ENCODE measurements around the gene ABHD2. TPM values are rescaled to one million over a fixed set of nuclear protein-coding genes. Genes with fewer than 3 reads are reported as not detected.
A peak's percentile ranks its signal among the peaks of the same experiment; 100 is the strongest.
"Not testable (repeated sequence)": the region's sequence is repeated elsewhere in the genome, so short reads cannot be mapped to it uniquely, and the experiment has no call there.

ABHD2 gene, protein sequence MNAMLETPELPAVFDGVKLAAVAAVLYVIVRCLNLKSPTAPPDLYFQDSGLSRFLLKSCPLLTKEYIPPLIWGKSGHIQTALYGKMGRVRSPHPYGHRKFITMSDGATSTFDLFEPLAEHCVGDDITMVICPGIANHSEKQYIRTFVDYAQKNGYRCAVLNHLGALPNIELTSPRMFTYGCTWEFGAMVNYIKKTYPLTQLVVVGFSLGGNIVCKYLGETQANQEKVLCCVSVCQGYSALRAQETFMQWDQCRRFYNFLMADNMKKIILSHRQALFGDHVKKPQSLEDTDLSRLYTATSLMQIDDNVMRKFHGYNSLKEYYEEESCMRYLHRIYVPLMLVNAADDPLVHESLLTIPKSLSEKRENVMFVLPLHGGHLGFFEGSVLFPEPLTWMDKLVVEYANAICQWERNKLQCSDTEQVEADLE
- 70.5 TPM for total RNA-seq

DNA sequence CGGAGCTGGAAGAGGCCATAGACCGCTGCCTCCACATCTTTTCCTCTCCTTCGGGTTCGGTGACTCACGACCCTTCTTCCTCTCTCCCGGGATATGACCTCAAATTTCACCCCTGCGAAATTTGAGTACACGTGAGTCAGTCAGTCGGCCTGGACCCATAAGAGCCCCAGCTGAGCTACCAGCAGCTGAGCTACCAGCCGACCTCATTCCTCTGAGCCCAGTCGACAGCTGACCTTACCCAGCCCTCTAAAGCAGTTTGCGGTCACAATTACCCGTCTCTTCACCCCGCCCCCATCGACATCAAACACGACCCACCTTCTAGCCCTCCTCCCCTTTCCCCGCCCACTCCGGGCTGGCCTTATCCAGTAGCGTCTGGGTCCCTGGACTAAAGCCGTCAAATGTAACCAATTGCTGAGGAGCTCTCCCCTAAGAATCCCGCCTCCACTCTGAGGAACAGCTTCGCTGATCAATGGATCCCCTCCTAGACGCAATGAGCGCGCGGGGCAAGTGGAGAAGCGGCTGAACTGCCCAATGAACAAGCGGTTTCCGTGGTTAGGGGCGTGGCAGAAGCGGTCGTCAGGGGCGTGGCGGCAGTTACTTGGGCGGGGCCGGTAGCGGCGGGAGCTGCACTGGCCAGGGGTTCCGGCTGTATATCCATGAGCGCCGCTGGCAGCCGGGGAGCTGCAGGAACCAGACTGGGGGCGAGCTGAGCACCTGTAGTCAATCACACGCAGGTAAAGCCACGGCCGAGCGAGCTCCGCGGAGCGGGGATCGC, at the start of gene ABHD2:
Gene ABHD2 (plus strand): TSS at position 627 of the 775 bp plus-strand sequence. CDS start 27,872 bp downstream, outside the sequence.
- ATAC-seq = peak; percentile 97

DNA sequence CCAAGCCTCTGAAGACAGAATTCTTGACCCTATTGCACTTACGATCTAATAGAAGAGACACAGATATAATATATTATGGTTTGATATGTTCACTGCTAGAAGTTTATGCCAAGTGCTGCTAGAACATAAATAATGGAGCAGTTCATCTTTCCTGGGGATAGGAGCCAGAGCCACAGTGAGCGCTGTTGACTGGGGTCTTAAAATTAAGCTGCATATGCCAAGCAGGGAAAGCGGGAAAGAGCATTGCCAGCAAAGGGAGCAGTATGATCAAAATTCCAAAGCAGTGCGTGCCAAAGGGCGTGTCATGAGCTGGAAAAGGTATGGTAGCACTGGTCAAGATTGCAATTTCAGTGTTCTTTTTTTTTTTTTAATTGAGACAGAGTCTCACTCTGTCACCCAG, 49.1 kb upstream of the ABHD2 start:
- intact Hi-C loops (cut with DNase I) = no loop called here
- DNase-seq (ENCODE audit: low spot score) = no peak
- ATAC-seq = no peak

More for the DNA sequence above, at the start of gene ABHD2:
- intact Hi-C loops (cut with DNase I) = no loop called here
- peak; percentile 99 for DNase-seq (ENCODE audit: low spot score)

DNA sequence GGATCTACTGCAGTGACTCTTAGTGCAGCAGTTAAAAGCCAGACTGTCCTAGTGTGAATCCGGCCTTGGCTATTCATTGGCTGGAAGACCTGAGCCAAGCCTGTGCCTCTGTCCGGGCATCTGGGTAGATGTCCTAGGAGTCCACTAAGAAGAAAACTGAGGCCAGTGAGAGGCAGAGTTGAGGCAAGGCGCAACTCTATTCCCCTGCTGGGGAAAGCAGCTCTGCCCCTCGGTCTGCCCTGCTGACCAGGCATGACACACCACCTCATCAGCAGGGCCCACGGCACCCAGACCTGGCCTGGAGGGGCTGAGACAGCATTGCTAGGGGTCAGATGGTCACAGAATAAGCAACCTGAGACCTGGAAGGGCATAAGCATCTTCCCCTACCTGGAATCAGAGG, 46.7 kb upstream of the ABHD2 start:
- intact Hi-C loops (cut with DNase I) = no loop called here
- DNase-seq (ENCODE audit: low spot score) = no peak
- no peak for ATAC-seq

DNA sequence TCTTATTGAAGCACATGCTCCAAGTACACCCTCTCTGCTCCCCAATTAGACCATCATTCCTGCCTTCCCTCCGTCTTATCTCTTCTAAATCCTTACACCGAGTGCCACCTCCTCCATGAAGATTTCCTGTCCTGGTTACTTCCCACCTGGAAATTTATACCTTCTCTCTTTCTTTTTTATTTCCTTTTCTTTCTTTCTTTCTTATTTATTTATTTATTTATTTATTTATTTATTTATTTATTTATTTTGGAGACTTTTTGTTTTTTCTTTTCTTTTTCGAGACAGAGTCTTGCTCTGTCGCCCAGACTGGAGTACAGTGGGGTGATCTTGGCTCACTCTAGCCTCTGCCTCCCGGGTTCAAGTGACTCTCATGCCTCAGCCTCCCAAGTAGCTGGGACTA, 45.9 kb upstream of the ABHD2 start:
- intact Hi-C loops (cut with DNase I) = no loop called here
- DNase-seq (ENCODE audit: low spot score) (no peak), ATAC-seq (no peak)

DNA sequence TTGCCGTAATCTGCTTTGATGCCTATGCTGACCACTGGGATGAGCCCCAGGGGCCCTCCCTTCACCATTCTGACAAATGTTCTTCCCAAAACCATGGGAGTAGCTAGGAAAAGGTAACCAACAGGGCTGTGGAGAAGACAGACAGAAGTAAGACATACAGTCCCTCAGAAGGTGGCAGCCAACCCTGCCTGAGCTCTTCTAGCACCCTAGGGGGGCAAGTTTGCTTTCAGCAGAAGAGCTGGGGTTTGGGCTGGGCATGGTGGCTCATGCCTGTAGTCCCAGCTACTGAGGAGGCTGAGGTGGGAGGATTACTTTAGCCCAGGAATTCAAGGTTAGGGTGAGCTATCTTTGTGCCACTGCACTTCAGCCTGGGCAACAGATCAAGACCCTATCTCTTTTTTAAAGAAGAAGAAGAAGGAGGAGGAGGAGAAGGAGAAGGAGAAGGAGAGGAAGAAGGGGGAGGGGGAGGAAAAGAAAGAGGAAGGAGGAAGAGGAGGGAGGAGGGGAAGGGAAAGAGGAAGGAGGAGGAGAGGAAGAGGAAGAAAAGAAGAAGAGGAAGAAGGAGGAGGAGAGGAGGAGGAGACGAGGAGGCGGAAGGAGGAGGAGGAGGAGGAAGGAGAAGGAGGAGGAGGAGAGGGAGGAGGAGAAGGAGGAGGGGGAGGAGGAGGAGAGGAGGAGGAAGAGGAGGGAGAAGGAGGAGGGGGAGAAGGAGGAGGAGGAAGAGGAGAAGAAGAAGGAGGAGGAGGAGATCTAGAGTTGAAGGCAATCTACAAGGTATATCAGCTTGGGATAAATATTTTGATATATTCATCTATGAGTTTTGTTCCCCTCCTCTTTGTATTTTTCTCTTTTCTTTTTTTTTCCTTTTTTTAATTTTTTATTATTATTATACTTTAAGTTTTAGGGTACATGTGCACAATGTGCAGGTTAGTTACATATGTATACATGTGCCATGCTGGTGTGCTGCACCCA, 44.9 kb upstream of the ABHD2 start:
- DNase-seq (ENCODE audit: low spot score) = no peak
- intact Hi-C loops (cut with DNase I) = no loop called here
- ATAC-seq = no peak

DNA sequence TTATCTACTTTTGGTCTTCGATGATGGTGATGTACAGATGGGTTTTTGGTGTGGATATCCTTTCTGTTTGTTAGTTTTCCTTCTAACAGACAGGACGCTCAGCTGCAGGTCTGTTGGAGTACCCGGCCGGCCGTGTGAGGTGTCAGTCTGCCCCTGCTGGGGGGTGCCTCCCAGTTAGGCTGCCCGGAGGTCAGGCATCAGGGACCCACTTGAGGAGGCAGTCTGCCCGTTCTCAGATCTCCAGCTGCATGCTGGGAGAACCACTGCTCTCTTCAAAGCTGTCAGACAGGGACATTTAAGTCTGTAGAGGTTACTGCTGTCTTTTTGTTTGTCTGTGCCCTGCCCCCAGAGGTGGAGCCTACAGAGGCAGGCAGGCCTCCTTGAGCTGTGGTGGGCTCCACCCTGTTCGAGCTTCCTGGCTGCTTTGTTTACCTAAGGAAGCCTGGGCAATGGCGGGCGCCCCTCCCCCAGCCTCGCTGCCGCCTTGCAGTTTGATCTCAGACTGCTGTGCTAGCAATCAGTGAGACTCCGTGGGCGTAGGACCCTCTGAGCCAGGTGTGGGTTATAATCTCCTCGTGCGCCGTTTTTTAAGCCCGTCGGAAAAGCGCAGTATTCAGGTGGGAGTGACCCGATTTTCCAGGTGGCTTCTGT, 39.1 kb upstream of the ABHD2 start:
- intact Hi-C loops (cut with DNase I); DNase-seq (ENCODE audit: low spot score); ATAC-seq: not testable (repeated sequence)

DNA sequence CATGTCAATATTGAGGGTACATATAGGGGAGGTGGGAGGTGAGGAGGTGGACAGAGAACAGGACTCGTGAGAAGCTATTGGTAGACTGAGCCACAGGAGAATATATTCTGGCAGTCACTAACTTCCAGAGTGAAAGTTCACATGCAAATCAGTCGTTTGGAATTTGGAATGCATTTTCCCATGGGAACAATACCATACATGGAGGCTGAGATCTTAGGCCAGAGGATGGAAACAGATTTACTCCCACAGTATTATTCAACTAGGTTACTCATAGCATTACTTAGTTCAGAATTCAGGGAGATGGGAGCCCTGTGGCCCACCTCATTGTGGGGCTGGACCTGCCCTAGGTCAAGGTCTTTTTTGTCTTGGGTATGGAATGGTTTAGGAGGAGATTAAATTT, 36.4 kb upstream of the ABHD2 start:
- DNase-seq (ENCODE audit: low spot score) = no peak
- intact Hi-C loops (cut with DNase I) = no loop called here
- peak; percentile 38 for ATAC-seq

DNA sequence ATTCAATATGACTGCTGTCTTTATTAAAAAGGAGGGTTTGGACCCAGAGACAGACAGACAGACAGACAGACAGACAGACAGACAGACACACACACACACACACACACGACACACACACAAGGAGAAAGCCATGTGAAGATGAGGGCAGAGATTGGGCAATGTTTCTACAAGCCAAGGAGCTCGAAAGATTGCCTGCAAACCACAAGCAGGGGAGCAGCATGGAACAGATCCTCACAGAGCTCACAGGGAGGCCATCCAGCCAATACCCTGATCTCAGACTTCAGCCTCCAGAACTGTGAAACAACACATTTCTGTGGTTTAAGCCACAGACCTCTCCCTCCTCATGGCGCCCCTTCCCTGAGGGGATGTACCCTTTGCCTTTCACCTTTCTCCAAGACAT, 35.8 kb upstream of the ABHD2 start:
- DNase-seq (ENCODE audit: low spot score) (no peak), ATAC-seq (peak; percentile 90)
- intact Hi-C loops (cut with DNase I) = no loop called here

DNA sequence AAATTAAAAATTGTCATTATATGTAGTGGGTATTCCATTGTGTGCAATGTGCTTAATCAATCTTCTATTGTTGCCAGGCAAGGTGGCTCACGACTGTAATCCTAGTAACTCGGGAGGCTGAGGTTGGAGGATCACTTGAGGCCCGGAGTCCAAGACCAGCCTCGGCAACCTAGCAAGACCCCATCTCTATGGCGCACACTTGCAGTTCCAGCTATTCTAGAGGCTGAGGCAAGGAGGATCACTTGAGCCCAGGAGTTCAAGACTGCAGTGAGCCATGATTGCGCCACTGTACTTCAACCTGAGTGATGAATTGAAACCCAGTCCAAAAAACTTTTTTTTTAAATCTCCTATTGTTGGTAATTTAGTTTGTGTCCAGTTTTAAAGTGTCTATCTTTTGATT, 33.4 kb upstream of the ABHD2 start:
- ATAC-seq (no peak), DNase-seq (ENCODE audit: low spot score) (no peak)
- intact Hi-C loops (cut with DNase I) = loop anchor here (5.0 kb wide), 1 partner anchor 122 kb away; no protein-coding TSS in a partner anchor

DNA sequence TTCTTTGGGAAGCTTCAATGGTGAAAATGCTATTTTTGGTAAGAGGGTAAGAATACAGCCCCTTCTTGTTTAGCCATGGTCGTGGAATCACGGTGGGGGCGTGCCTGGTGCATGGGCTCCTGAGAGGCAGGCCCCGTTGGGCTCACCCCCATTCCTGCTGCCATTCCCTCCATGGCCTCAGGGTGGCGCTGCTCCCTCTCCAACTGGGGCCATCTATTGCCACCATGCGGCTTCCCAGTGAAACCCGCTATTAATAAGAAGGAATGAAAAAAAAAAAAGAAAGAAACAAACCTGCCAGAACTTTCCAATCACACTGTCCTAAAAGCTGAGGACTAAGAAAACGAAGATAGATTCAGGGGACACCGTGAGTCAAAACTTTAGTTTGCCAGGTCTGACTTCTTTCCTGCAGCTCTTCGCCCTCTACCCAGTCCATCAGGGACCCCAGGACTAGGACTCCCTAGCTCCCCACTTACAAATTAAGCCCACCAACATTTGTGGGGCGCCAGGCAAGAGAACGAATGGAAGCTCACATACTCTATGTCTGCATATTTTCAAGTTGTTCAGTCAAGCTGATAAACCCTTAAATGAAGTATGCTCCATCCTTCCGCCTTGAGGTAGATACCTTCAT, 30.6 kb upstream of the ABHD2 start:
- intact Hi-C loops (cut with DNase I) = loop anchor here (5.0 kb wide), 1 partner anchor 120 kb away; no protein-coding TSS in a partner anchor
- ATAC-seq (peak; percentile 89), DNase-seq (ENCODE audit: low spot score) (peak; percentile 90)

DNA sequence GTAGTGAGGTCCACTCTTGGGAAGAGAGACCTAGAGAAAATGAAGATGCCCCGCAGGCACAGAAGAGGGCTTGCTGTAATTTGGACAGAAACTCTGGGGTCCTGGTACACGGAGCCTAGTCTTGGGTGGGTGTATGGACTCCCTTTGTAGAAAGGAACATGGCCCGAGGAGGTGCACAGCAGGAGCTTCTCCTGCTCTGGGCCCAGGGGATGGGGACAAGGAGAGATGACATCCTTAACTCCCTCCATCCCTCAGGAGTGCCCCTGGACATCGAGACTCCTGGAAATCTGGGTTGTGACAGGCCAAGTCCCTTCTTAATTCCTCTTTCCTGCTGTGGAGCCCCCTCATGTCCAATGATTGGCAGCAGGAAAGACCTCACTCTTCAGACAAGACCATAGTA, 29.9 kb upstream of the ABHD2 start:
- no peak for ATAC-seq
- intact Hi-C loops (cut with DNase I) = loop anchor here (5.0 kb wide), 1 partner anchor 119 kb away; no protein-coding TSS in a partner anchor
- no peak for DNase-seq (ENCODE audit: low spot score)

DNA sequence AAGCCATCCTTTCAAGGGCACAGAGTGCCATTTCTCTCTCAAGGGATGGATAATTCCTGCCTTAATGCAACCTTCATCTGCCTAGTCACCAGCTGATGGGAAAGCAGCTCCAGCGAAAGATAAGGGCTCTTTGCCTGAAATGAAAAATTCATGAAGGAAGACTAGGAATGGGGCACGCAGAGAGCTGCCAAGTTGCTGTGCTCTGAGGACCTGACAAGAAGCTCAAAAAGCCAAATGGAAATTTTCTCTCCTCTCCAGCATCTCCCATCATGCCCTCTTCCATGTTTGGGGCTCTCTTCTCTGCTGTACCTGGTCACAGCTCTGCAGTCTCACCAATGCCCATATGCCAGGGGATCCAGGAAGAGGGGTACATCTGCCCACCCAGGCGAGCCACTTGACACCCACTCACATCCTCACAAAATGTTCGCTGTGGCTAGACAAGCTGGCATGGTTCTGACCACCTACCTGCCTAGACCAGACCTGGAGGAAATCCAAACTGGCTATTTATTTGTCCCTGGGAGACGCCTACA, 29.3 kb upstream of the ABHD2 start:
- intact Hi-C loops (cut with DNase I) = loop anchor here (5.0 kb wide), 1 partner anchor 118 kb away; no protein-coding TSS in a partner anchor
- DNase-seq (ENCODE audit: low spot score) (no peak), ATAC-seq (no peak)

DNA sequence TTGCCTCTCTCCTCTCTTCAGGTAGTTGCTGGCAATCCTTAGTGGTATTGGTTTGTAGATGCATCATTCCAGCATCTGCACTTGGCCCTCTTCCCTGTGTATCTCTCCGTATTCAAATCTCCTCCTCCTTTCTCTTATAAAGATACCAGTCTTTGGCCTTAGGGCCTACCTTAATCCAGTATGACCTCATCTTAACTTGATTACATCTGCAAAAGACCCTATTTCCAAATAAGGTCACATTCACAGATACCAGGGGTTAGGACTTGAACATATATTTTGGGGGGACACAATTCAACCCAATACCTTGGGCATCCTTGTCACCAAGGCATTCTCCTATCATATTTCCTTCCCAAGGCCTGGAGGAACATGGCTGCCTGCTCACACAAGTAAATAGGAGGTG, 22.0 kb upstream of the ABHD2 start:
- DNase-seq (ENCODE audit: low spot score) = no peak
- no peak for ATAC-seq
- intact Hi-C loops (cut with DNase I) = no loop called here

DNA sequence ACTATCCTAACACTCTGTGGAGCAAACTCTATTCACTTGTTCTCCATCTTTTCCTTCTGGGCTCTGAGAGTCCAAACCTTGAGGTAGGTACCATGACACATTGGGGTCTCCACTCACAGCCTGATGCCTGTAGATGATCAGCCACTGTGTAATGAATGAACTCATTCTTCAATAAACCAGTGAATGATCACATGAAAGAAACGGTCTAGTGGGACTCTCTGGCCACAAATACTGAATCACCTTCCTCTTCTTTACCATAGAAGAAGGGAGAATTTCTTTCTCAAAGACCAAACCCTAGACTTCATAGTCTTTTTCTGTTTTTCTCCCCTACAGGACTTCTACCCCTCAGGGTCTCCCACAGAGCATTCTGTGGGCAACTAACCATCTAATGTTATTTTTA, 20.5 kb upstream of the ABHD2 start:
- no peak for DNase-seq (ENCODE audit: low spot score)
- intact Hi-C loops (cut with DNase I) = no loop called here
- ATAC-seq = no peak

DNA sequence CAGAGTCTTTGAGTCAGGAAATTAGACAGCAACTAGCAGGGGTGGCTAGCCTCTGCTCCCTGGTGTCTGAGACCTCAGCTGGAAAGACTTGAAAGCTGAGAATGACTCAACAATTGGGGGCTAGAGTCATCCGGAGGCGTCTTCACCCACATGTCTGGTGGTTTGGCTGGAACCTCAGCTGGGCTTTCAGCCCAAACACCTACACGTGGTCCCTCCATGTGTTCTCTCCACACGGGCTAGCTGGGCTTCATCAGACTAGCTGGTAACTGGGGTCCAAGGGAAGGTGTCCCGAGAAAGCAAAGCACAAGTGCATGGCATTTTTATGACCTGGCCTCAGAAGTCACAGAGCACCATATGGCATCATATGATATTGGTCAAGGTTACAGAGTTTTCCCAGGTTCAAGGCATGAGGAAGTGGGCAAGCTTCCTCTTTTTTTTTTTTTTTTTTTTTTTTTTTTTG, 19.9 kb upstream of the ABHD2 start:
- intact Hi-C loops (cut with DNase I) = no loop called here
- ATAC-seq (peak; percentile 92), DNase-seq (ENCODE audit: low spot score) (peak; percentile 77)

DNA sequence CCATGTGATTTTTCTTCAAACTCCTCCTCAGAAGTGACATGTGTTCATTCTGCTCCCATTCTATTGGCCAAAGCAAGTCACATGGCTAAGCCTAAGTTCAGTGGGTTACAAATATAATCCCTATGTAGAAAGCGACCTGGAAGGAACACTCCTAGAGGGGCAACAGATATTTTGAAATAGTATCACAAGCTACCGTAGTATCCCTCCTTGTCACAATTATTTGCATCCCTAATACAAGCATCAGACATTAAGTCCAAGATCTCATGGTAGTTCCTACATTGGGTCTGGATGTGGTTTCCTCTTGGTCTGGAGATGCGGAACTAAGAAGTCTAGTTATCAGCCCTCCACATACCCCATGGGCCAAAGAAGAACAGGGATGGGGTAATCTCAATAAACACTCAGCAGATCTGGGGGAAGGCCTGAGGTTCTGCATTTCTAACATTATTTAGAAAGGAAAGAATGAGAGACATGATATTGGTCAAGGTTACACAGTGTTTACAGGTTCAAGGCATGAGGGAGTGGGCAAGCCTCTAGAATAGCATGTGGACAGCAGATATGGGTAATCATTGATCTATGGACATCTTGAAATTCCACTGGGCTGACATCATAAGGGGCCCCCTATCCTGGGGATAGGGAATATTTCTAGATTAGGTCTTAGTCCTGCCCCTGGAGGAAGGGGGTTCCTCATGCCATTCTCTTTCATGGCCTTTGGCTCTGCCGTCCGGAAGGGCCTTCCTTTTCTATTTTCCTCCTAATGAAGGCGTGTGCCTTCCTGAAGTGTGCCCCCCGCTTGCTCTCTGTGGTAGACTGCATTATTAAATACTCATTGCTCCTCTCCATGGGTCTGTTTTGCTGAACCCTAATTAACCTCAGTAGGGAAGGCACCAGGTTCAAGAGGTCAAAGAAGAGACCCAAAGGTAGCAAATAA, 17.8 kb upstream of the ABHD2 start:
- intact Hi-C loops (cut with DNase I) = no loop called here
- ATAC-seq = peak; percentile 59

DNA sequence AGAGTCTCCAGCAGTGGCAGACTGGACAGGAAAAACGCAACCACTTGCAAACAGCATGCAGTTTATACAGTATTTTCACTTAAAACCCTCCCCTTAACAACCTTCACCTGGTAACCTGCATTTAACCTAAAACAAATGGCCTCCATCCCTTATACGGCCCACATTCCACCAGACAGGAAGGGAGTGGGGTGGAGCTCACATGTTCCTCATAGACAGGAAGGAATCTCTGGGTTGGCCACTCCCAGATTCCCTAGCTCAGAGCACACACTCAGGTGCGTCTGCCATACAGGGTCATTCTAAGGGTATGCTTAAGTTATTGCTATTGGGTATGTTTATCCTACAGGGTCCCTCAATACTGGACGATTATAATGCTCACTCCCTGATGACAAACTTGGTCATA, 16.8 kb upstream of the ABHD2 start:
- intact Hi-C loops (cut with DNase I) = no loop called here
- ATAC-seq = no peak
- no peak for DNase-seq (ENCODE audit: low spot score)

More for the DNA sequence above, 17.8 kb upstream of the ABHD2 start:
- no peak for DNase-seq (ENCODE audit: low spot score)

Data from sciatic nerve (tissue), 2 donors.